ENCODE results near the gene RNASE11.

RNASE11 gene

DNA sequence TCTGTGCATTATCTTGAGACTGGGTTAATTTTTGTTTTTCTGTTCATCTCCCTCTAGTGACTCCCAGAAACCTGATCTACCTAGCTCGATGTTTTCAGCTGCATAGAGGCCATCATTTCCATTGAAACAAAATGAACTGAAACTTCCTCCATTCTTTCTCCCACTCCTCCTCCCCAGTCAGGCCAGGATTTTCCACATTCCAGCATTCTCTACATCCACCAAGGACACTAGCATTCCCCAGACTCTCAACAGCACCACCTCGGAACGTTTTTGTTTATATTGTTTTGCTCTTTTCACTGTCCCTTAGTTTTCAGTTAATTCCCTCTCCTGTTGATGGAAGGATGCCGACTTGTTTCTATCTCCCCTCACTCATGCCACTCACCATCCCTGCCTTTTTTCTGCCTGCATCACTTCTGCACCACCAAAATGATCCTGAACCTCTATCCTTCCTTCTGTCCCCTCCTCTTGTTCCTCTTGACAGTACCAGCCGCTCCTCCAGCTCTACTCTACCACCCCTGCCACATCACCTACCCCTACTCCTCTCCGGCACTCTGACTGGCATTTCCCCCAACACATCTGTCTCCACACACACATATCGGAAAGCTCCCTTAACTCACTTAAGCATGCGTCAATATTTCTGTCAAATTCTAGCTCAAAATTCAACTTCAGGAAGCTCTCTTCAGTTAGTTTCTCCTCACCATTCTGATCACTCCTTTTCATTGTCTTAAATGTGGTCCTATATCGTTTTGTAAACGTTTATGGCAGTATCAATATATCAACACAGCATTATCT lies 40.5 kb upstream of the RNASE11 start:
- Histone ChIP-seq H3K9me2 (ENCODE audit: low read depth, low read length) (no peaks in the 10 kb centered on the region), H3K4me3 (ENCODE audit: low read depth, low read length, poor library complexity, severe bottlenecking) (no peak overlapping the region), H3K27ac (ENCODE audit: low read depth, low read length, poor library complexity, severe bottlenecking) (no peak overlapping the region), H3K9ac (ENCODE audit: low read length) (no peak overlapping the region), H3K36me3 (ENCODE audit: insufficient read depth, low read length) (no peaks in the 10 kb centered on the region), H3K4me2 (ENCODE audit: low read length) (no peak overlapping the region), H3F3A (ENCODE audit: insufficient read depth, low read length) (no peaks in the 10 kb centered on the region), H4K20me1 (ENCODE audit: insufficient read depth, low read length) (no peaks in the 10 kb centered on the region), H3K9me3 (ENCODE audit: low read length) (no peaks in the 10 kb centered on the region), H2AFZ (ENCODE audit: low read length) (no peak overlapping the region), H3K79me2 (ENCODE audit: insufficient read depth, low read length) (no peaks in the 10 kb centered on the region), H3K27me3 (ENCODE audit: insufficient read depth, low read length) (0 out of 2 replicates have a peak, but pooled peaks cover 8% of the 10 kb centered on the region), H3K4me1 (ENCODE audit: insufficient read depth, low read length, severe bottlenecking) (peaks cover 72% of the 10 kb centered on the region)
- no peak for TF ChIP-seq EZH2 (IDR thresholded peaks at IDR 0.05; ENCODE audit: borderline replicate concordance, low read length)
- TF ChIP-seq, protein P1, sequence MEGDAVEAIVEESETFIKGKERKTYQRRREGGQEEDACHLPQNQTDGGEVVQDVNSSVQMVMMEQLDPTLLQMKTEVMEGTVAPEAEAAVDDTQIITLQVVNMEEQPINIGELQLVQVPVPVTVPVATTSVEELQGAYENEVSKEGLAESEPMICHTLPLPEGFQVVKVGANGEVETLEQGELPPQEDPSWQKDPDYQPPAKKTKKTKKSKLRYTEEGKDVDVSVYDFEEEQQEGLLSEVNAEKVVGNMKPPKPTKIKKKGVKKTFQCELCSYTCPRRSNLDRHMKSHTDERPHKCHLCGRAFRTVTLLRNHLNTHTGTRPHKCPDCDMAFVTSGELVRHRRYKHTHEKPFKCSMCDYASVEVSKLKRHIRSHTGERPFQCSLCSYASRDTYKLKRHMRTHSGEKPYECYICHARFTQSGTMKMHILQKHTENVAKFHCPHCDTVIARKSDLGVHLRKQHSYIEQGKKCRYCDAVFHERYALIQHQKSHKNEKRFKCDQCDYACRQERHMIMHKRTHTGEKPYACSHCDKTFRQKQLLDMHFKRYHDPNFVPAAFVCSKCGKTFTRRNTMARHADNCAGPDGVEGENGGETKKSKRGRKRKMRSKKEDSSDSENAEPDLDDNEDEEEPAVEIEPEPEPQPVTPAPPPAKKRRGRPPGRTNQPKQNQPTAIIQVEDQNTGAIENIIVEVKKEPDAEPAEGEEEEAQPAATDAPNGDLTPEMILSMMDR (IDR thresholded peaks at IDR 0.05; ENCODE audit: low read length), result no peak

DNA sequence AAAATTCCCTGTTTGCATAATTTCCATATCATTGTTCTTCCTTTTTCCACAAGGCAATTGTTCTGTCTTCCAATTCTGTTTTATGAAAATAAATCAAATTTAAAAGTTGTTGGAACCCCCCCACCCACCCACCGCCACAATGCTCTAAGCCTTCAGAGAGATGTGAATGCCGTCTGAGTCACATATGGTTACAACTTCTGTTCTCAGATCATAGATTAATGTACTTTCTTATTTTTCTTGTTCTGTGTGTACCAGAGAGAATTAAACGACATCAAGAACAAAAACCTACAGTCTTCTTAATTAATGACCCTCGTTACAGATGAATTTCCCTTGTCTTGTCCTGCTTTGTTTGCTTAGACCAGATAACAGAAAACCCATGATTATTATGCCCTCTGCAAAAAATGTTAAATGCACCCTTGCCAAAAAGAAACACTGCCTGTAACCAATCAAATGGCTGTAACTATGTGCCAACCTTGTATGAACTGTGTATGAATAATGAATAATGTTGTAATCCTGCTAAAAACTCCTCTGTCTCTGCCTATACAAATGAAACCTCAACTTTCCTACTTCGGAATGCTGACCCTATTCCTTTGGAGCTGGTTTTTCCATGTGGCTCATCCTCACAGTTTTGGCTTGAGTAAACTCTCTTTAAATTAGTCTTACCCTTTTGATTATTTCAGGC lies 39.7 kb upstream of the RNASE11 start:
- H3K79me2 ChIP-seq (ENCODE audit: insufficient read depth, low read length), result no peaks in the 10 kb centered on the region
- no peaks in the 10 kb centered on the region for H3F3A ChIP-seq (ENCODE audit: insufficient read depth, low read length)
- H3K4me3 ChIP-seq (ENCODE audit: low read depth, low read length, poor library complexity, severe bottlenecking), result no peak overlapping the region
- no peaks in the 10 kb centered on the region for H4K20me1 ChIP-seq (ENCODE audit: insufficient read depth, low read length)
- H3K9me3 ChIP-seq (ENCODE audit: low read length), result no peaks in the 10 kb centered on the region
- no peak overlapping the region for H3K27ac ChIP-seq (ENCODE audit: low read depth, low read length, poor library complexity, severe bottlenecking)
- no peak overlapping the region for H2AFZ ChIP-seq (ENCODE audit: low read length)
- TF ChIP-seq EZH2 (IDR thresholded peaks at IDR 0.05; ENCODE audit: borderline replicate concordance, low read length), result no peak
- TF ChIP-seq, protein P1 (IDR thresholded peaks at IDR 0.05; ENCODE audit: low read length), result no peak
- no peak overlapping the region for H3K9ac ChIP-seq (ENCODE audit: low read length)
- no peaks in the 10 kb centered on the region for H3K9me2 ChIP-seq (ENCODE audit: low read depth, low read length)
- H3K27me3 ChIP-seq (ENCODE audit: insufficient read depth, low read length), result 0 out of 2 replicates have a peak, but pooled peaks cover 8% of the 10 kb centered on the region
- H3K4me1 ChIP-seq (ENCODE audit: insufficient read depth, low read length, severe bottlenecking), result peaks cover 75% of the 10 kb centered on the region
- H3K4me2 ChIP-seq (ENCODE audit: low read length), result no peak overlapping the region
- H3K36me3 ChIP-seq (ENCODE audit: insufficient read depth, low read length), result no peaks in the 10 kb centered on the region

DNA sequence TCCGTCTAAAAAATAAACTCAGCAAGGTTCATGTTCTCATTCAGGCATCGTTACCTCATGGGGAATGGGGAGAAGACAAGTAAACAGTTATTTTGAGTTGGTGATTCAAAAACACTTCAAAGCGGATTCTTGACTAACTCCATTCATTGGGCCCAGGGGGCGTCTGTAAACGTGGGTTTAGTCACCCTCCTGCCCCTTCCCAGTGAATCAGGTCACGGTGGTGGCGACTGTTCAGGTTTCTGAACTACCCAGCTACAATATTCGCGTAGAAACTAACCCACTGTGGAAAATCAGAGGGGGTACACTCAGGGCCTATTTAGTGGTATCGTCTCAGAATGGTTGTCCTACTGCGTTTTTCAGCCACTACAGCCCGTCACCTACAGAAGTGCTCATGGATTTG lies 38.5 kb upstream of the RNASE11 start:
- no peak overlapping the region for H2AFZ ChIP-seq (ENCODE audit: low read length)
- H3K27me3 ChIP-seq (ENCODE audit: insufficient read depth, low read length), result peaks cover 8% of the 10 kb centered on the region; the same call in 1 of the 2 replicates
- no peaks in the 10 kb centered on the region for H3K9me3 ChIP-seq (ENCODE audit: low read length)
- TF ChIP-seq, protein P1 (IDR thresholded peaks at IDR 0.05; ENCODE audit: low read length), result no peak
- TF ChIP-seq EZH2 (IDR thresholded peaks at IDR 0.05; ENCODE audit: borderline replicate concordance, low read length), result no peak
- H3K9ac ChIP-seq (ENCODE audit: low read length), result no peak overlapping the region
- H3K9me2 ChIP-seq (ENCODE audit: low read depth, low read length), result no peaks in the 10 kb centered on the region
- H3K4me3 ChIP-seq (ENCODE audit: low read depth, low read length, poor library complexity, severe bottlenecking), result peak overlapping the region; percentile 55
- no peak overlapping the region for H3K27ac ChIP-seq (ENCODE audit: low read depth, low read length, poor library complexity, severe bottlenecking)
- peaks cover 66% of the 10 kb centered on the region for H3K4me1 ChIP-seq (ENCODE audit: insufficient read depth, low read length, severe bottlenecking)
- H3K4me2 ChIP-seq (ENCODE audit: low read length), result peak overlapping the region; percentile 80
- H3K36me3 ChIP-seq (ENCODE audit: insufficient read depth, low read length), result no peaks in the 10 kb centered on the region
- H3K79me2 ChIP-seq (ENCODE audit: insufficient read depth, low read length), result no peaks in the 10 kb centered on the region
- H3F3A ChIP-seq (ENCODE audit: insufficient read depth, low read length), result no peaks in the 10 kb centered on the region
- H4K20me1 ChIP-seq (ENCODE audit: insufficient read depth, low read length), result no peaks in the 10 kb centered on the region
